Esophagus muscularis mucosa (tissue), 3 donors: ENCODE results near the gene LRRIQ1.

Experiments used
- CTCF ChIP-seq, 3 experiments: fragments of 200-600 bp in 2 of 3; fragments of 450-650 bp in 1 of 3; sonication (generic) in 2 of 3; IDR thresholded peaks; one replicate each; pipeline ENCODE4 v1.5.1; 2017 to 2019; ENCODE audit warnings: antibody characterized with exemption in 3 of 3, mild to moderate bottlenecking in 2 of 3, moderate library complexity in 1 of 3
- POLR2A ChIP-seq: fragments of 450-650 bp; IDR thresholded peaks from one replicate; pipeline ENCODE4 v1.6.1; 2017; ENCODE audit warnings: antibody characterized with exemption, moderate library complexity, mild to moderate bottlenecking, low read depth
- POLR2AphosphoS5 ChIP-seq, 2 donors: sonication (generic); formaldehyde crosslinking; IDR thresholded peaks; one replicate each; pipeline ENCODE4 v1.6.1; 2017; ENCODE audit warnings: antibody characterized with exemption in 2 of 2

- TF ChIP-seq CTCF (IDR thresholded peaks at IDR 0.05) (no peak), POLR2A (no peak), POLR2AphosphoS5 (IDR thresholded peaks at IDR 0.05) (no peak)
Measured at GRCh38 chr12:85152311-85152729, 116.2 kb downstream of the LRRIQ1 start.
